GM23248 (cell line): ENCODE measurements around the gene RFESD. TPM values are rescaled to one million over a fixed set of nuclear protein-coding genes. Genes with fewer than 3 reads are reported as not detected.

Source experiments
- DNase-seq: peaks from one replicate; pipeline ENCODE4 v3.0.0-alpha.2; 2015
- H2AFZ ChIP-seq: fragments of 200-600 bp; sonication (generic); 2 replicates; pipeline ENCODE4 v1.6.1; 2016; ENCODE audit warnings: antibody characterized with exemption
- H3F3A ChIP-seq: fragments of 200-600 bp; sonication (generic); 2 replicates; pipeline ENCODE4 v1.6.1; 2016; ENCODE audit warnings: mild to moderate bottlenecking, antibody characterized with exemption, mixed run types; ENCODE audit not compliant: insufficient read depth
- H3K27ac ChIP-seq: fragments of 200-600 bp; sonication (generic); 2 replicates; pipeline ENCODE4 v1.5.1; 2016; ENCODE audit warnings: mild to moderate bottlenecking
- H3K27me3 ChIP-seq: fragments of 200-600 bp; sonication (generic); replicated peaks from 2 replicates; pipeline ENCODE4 v1.6.1; 2016; ENCODE audit warnings: mild to moderate bottlenecking; ENCODE audit not compliant: insufficient read depth
- H3K36me3 ChIP-seq: fragments of 200-600 bp; sonication (generic); 2 replicates; pipeline ENCODE4 v1.6.1; 2016; ENCODE audit warnings: low read depth, mild to moderate bottlenecking
- H3K4me1 ChIP-seq: fragments of 200-600 bp; sonication (generic); 2 replicates; pipeline ENCODE4 v1.6.1; 2016; ENCODE audit warnings: mild to moderate bottlenecking; ENCODE audit not compliant: insufficient read depth
- H3K4me2 ChIP-seq: fragments of 200-600 bp; sonication (generic); one replicate; pipeline ENCODE4 v1.6.1; 2016; ENCODE audit warnings: mild to moderate bottlenecking; ENCODE audit not compliant: unreplicated experiment
- H3K4me3 ChIP-seq: fragments of 200-600 bp; sonication (generic); 2 replicates; pipeline ENCODE4 v1.5.1; 2016; ENCODE audit warnings: mild to moderate bottlenecking
- H3K79me2 ChIP-seq: fragments of 200-600 bp; sonication (generic); 2 replicates; pipeline ENCODE4 v1.6.1; 2016; ENCODE audit warnings: mild to moderate bottlenecking; ENCODE audit not compliant: insufficient read depth
- H3K9ac ChIP-seq: fragments of 200-600 bp; sonication (generic); 2 replicates; pipeline ENCODE4 v1.6.1; 2016; ENCODE audit warnings: mild to moderate bottlenecking
- H3K9me2 ChIP-seq: fragments of 200-600 bp; sonication (generic); 2 replicates; pipeline ENCODE4 v1.6.1; 2016; ENCODE audit warnings: mixed run types, mild to moderate bottlenecking, moderate library complexity; ENCODE audit not compliant: insufficient read depth
- H3K9me3 ChIP-seq: fragments of 200-600 bp; sonication (generic); one replicate; pipeline ENCODE4 v1.6.1; 2017; ENCODE audit warnings: low read depth
- H4K20me1 ChIP-seq: fragments of 200-600 bp; sonication (generic); 2 replicates; pipeline ENCODE4 v1.6.0; 2016; ENCODE audit not compliant: insufficient read depth
- EZH2 ChIP-seq: fragments of 200-600 bp; sonication (generic); IDR thresholded peaks from 2 replicates; pipeline ENCODE4 v1.6.1; 2018; ENCODE audit warnings: antibody characterized with exemption, mild to moderate bottlenecking; ENCODE audit not compliant: insufficient read depth, poor library complexity, severe bottlenecking
- EZH2phosphoT487 ChIP-seq: fragments of 200-600 bp; sonication (generic); IDR thresholded peaks from 2 replicates; pipeline ENCODE4 v1.6.1; 2018; ENCODE audit warnings: antibody characterized with exemption, moderate library complexity, mild to moderate bottlenecking, low read depth; ENCODE audit not compliant: insufficient read depth
- WGBS, 2 experiments: methylation state at CpG; one replicate each; pipeline ENCODE4 v1.1.6; 2015 to 2017; ENCODE audit warnings: low lambda C conversion rate in 2 of 2, low coverage in 1 of 2; ENCODE audit errors: missing lambda C conversion rate in 2 of 2; 5-methylcytosine and 5-hydroxymethylcytosine counted together
- in situ Hi-C: fragments of 300-500 bp; cut with MboI; formaldehyde crosslinking; loops from 2 replicates; pipeline ENCODE4 v1.15.0; 2020
- polyA plus RNA-seq: library from polyadenylated mRNA; unstranded; fragments of >200 nt; fragmentation: Nextera tagmentation; extraction: Ambion mirVana; gene quantifications from 2 replicates; pipeline ENCODE4 v1.2.1, GENCODE V29; 2016
- total RNA-seq: library from RNA; depleted of rRNA; stranded (reverse); fragments of >200 nt; shearing (Covaris generic); gene quantifications from 2 replicates; pipeline ENCODE4 v1.2.3, GENCODE V29; 2014

The RFESD gene
- total and polyA plus RNA-seq, 2 experiments from 2014 or later: 1.2 to 6.6 TPM

DNA sequence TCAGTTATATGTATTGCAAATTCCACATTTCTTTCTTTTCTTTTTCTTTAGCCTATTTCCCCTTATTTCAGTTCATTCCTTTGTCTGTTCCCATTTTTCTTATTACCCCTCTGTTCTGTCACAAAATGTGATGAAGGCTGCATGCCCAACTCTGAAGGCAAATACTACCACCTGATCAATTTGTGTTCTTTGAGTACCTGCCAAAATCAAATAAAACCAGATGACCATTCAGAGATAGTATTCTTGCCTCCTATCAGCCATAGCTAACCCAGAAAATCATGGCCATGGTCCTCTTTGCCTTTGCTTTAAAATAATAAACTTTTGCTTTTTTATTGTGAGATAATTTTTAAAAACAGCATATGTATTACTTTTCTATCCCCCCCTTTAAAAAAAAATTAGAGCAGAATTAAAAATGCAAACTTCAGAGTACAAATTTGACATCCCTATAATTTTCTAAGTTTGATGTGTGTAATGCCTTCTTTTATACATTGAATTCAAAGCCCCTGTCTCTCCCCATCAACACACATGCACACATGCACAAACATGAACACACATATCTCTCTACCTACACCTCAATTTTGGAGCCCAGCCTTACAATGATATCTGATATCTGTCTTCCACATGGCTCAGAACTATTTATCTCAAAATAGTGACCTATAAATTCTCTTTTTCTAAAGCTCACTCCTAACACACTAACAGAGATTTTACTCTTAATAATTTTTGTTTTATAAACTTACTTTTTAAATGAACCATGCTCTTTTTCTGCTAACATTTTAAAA lies 3.5 kb downstream of the RFESD start:
- H3K79me2 ChIP-seq: no peaks in the 10 kb centered on the region; the same call in 1 of the 2 replicates
- no peak overlapping the region for H3K9ac ChIP-seq
- TF ChIP-seq EZH2 (no peak), EZH2phosphoT487 (no peak)
- no peak overlapping the region for H3K27ac ChIP-seq
- DNase-seq: no peak
- H2AFZ ChIP-seq: no peak overlapping the region
- no peak overlapping the region for H3K4me2 ChIP-seq
- no peak overlapping the region for H3K4me3 ChIP-seq
- H3K36me3 ChIP-seq: no peaks in the 10 kb centered on the region
- no peaks in the 10 kb centered on the region for H3K27me3 ChIP-seq
- H3K9me3 ChIP-seq: no peaks in the 10 kb centered on the region
- H4K20me1 ChIP-seq: no peaks in the 10 kb centered on the region
- peaks cover 5% of the 10 kb centered on the region; the same call in 1 of the 2 replicates for H3K4me1 ChIP-seq
- in situ Hi-C loops: no loop called here
- H3F3A ChIP-seq: peaks cover 22% of the 10 kb centered on the region
- no peaks in the 10 kb centered on the region for H3K9me2 ChIP-seq

DNA sequence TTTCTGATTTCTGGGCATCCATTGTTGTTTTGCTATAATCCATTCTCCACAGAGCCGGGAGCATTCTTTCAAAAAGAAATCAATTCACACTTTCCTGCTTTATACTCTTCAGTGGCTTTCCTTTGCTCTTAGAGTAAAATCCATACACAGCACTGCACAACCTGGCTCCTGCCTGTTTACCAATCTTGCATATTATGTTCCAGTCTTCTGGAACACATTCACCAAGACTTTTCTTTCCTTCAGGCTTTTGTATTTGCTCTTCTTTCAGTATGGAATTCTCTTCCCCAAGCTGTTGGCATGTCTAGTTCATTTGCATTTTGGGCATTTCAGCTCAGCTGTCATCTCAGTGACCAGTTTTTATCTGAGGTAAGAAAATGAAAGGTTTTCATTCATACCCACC lies 6.3 kb downstream of the RFESD start:
- no peaks in the 10 kb centered on the region for H3K9me3 ChIP-seq
- H3K9ac ChIP-seq: no peak overlapping the region
- peaks cover under 1% of the 10 kb centered on the region; the same call in 1 of the 2 replicates for H3F3A ChIP-seq
- no peak overlapping the region for H3K27ac ChIP-seq
- H3K27me3 ChIP-seq: no peaks in the 10 kb centered on the region
- H3K9me2 ChIP-seq: no peaks in the 10 kb centered on the region
- no peaks in the 10 kb centered on the region for H3K36me3 ChIP-seq
- DNase-seq: no peak
- in situ Hi-C loops: no loop called here
- H3K79me2 ChIP-seq: no peaks in the 10 kb centered on the region; the same call in 1 of the 2 replicates
- H3K4me1 ChIP-seq: no peaks in the 10 kb centered on the region; the same call in 1 of the 2 replicates
- TF ChIP-seq EZH2phosphoT487 (no peak), EZH2 (no peak)
- no peaks in the 10 kb centered on the region for H4K20me1 ChIP-seq
- H2AFZ ChIP-seq: no peak overlapping the region
- no peak overlapping the region for H3K4me3 ChIP-seq
- WGBS, 2 experiments: 55 to 60% methylated on average over 1 of the region's 1 CpG
- no peak overlapping the region for H3K4me2 ChIP-seq

DNA sequence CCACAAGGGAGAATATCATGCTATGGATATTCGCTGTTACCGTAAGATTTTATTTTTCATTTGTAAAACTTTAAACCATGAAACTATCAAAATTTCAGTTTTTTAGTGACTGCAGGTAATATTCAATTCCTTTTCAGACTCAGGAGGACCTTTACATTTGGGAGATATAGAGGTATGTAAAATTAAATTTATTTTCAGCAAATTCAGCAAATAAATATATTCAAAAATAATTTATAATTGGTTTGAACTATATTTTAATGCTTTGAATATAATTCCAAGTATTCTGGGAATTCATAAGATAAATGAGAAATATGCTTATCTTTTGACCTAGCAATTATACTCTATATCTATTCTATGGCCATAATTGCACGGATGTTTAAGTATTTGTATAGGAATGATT lies 7.6 kb downstream of the RFESD start:
- no peaks in the 10 kb centered on the region for H3K27me3 ChIP-seq
- H4K20me1 ChIP-seq: no peaks in the 10 kb centered on the region
- H3K27ac ChIP-seq: no peak overlapping the region
- no peak overlapping the region for H3K4me2 ChIP-seq
- H3K4me1 ChIP-seq: no peaks in the 10 kb centered on the region
- no peaks in the 10 kb centered on the region for H3K36me3 ChIP-seq
- no peak overlapping the region for H3K9ac ChIP-seq
- 83 to 85% methylated on average over 3 of the region's 3 CpGs for WGBS, 2 experiments
- no peak overlapping the region for H3K4me3 ChIP-seq
- no peaks in the 10 kb centered on the region for H3F3A ChIP-seq
- no peaks in the 10 kb centered on the region; the same call in 1 of the 2 replicates for H3K79me2 ChIP-seq
- no peaks in the 10 kb centered on the region for H3K9me2 ChIP-seq
- no peak for TF ChIP-seq EZH2
- TF ChIP-seq EZH2phosphoT487: no peak
- DNase-seq: no peak
- H2AFZ ChIP-seq: no peak overlapping the region
- in situ Hi-C loops: no loop called here
- H3K9me3 ChIP-seq: no peaks in the 10 kb centered on the region

DNA sequence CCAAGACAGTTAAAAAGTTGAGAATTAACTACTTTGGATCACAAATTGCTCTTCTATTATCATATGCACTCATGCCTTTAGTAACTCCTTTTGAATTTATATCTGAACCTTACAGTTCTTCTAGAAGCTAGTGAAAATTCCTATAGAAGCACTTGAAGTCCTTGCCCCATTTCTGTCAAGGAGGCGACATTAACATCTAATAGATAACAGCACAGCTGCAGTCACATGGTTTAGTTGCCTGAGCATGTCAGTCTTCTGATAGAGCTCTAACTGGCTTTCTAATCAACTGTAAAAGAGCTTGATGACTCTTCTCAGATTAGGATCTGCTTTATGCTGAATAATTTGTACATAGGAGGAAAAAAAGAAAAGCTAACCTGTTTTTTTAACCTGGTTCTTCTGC lies 9.0 kb downstream of the RFESD start:
- no peaks in the 10 kb centered on the region for H3K9me2 ChIP-seq
- H3K4me3 ChIP-seq: no peak overlapping the region
- TF ChIP-seq EZH2phosphoT487 (no peak), EZH2 (no peak)
- no peak overlapping the region for H3K9ac ChIP-seq
- no peaks in the 10 kb centered on the region for H3K36me3 ChIP-seq
- no peaks in the 10 kb centered on the region for H3K27me3 ChIP-seq
- no peak overlapping the region for H3K4me2 ChIP-seq
- no peak for DNase-seq
- no peak overlapping the region for H3K27ac ChIP-seq
- no peak overlapping the region for H2AFZ ChIP-seq
- 75 to 81% methylated on average over 1 of the region's 1 CpG for WGBS, 2 experiments
- H3F3A ChIP-seq: no peaks in the 10 kb centered on the region
- H4K20me1 ChIP-seq: no peaks in the 10 kb centered on the region
- no peaks in the 10 kb centered on the region for H3K79me2 ChIP-seq
- H3K4me1 ChIP-seq: no peaks in the 10 kb centered on the region
- H3K9me3 ChIP-seq: no peaks in the 10 kb centered on the region
- in situ Hi-C loops: no loop called here
